ENCODE measurements around the gene TUBB4A.

The TUBB4A gene

GRCh38 chr19:6530386-6531162 lies 28.5 kb upstream of the TUBB4A start, which contains the start of gene TNFSF9:
TSS of gene TNFSF9 (plus strand) at chr19:6531026. CDS start at chr19:6531037, 11 bp downstream.
- Histone ChIP-seq H3K9me3 (ENCODE audit: insufficient read depth, low read length) (no peaks in the 10 kb centered on the region), H3K9ac (ENCODE audit: low read length) (peak within 1 kb of the TSS; percentile 90), H3K27ac (ENCODE audit: low read depth, low read length) (peak within 1 kb of the TSS; percentile 75), H3K79me2 (ENCODE audit: insufficient read depth, low read length) (peaks cover 13% of the 10 kb centered on the region), H2AFZ (ENCODE audit: low read depth, low read length, severe bottlenecking) (peak within 1 kb of the TSS; percentile 59), H4K20me1 (ENCODE audit: low read depth, low read length) (no peaks in the 10 kb centered on the region), H3F3A (ENCODE audit: insufficient read depth) (peaks cover 31% of the 10 kb centered on the region), H3K4me2 (ENCODE audit: low read depth, low read length, poor library complexity, severe bottlenecking) (peak within 1 kb of the TSS; percentile 76), H3K27me3 (ENCODE audit: low read length) (no peaks in the 10 kb centered on the region), H3K4me3 (ENCODE audit: insufficient read depth, low read length, poor library complexity, severe bottlenecking) (peak within 1 kb of the TSS; percentile 81), H3K9me2 (replicated peaks; ENCODE audit: insufficient read depth, low read length) (no peaks in the 10 kb centered on the region), H3K36me3 (ENCODE audit: low read length) (no peaks in the 10 kb centered on the region)
- TF ChIP-seq CTCF (IDR thresholded peaks at IDR 0.05; ENCODE audit: insufficient read depth, low read length, poor library complexity, severe bottlenecking) (no peak), EZH2phosphoT487 (conservative IDR thresholded peaks at IDR 0.05; ENCODE audit: low read length) (no peak)

- no peaks in the 10 kb centered on the region for H3K36me3 ChIP-seq (ENCODE audit: low read length)
- peak overlapping the region; percentile 90; the same call in 1 of the 2 replicates for H3K9ac ChIP-seq (ENCODE audit: low read length)
- H3K4me3 ChIP-seq (ENCODE audit: insufficient read depth, low read length, poor library complexity, severe bottlenecking), result no peak overlapping the region
- peak overlapping the region; percentile 75; the same call in 1 of the 2 replicates for H3K27ac ChIP-seq (ENCODE audit: low read depth, low read length)
- no peaks in the 10 kb centered on the region for H3K9me2 ChIP-seq (replicated peaks; ENCODE audit: insufficient read depth, low read length)
- no peaks in the 10 kb centered on the region for H3K9me3 ChIP-seq (ENCODE audit: insufficient read depth, low read length)
- peaks cover 13% of the 10 kb centered on the region for H3K79me2 ChIP-seq (ENCODE audit: insufficient read depth, low read length)
- no peaks in the 10 kb centered on the region for H4K20me1 ChIP-seq (ENCODE audit: low read depth, low read length)
- peak overlapping the region; percentile 76 for H3K4me2 ChIP-seq (ENCODE audit: low read depth, low read length, poor library complexity, severe bottlenecking)
- H2AFZ ChIP-seq (ENCODE audit: low read depth, low read length, severe bottlenecking), result no peak overlapping the region
- H3F3A ChIP-seq (ENCODE audit: insufficient read depth), result peaks cover 27% of the 10 kb centered on the region
- no peak for TF ChIP-seq EZH2phosphoT487 (conservative IDR thresholded peaks at IDR 0.05; ENCODE audit: low read length)
- no peak for TF ChIP-seq CTCF (IDR thresholded peaks at IDR 0.05; ENCODE audit: insufficient read depth, low read length, poor library complexity, severe bottlenecking)
- H3K27me3 ChIP-seq (ENCODE audit: low read length), result no peaks in the 10 kb centered on the region
These were observed 27.9 kb upstream of the TUBB4A start for GRCh38 chr19:6529937-6530385.

- peaks cover 27% of the 10 kb centered on the region for H3F3A ChIP-seq (ENCODE audit: insufficient read depth)
- TF ChIP-seq CTCF (IDR thresholded peaks at IDR 0.05; ENCODE audit: insufficient read depth, low read length, poor library complexity, severe bottlenecking) (no peak), EZH2phosphoT487 (conservative IDR thresholded peaks at IDR 0.05; ENCODE audit: low read length) (no peak)
- H3K36me3 ChIP-seq (ENCODE audit: low read length), result no peaks in the 10 kb centered on the region
- peak overlapping the region; percentile 79 for H3K4me2 ChIP-seq (ENCODE audit: low read depth, low read length, poor library complexity, severe bottlenecking)
- peak overlapping the region; percentile 20 for H2AFZ ChIP-seq (ENCODE audit: low read depth, low read length, severe bottlenecking)
- H3K27me3 ChIP-seq (ENCODE audit: low read length), result no peaks in the 10 kb centered on the region
- peaks cover 13% of the 10 kb centered on the region for H3K79me2 ChIP-seq (ENCODE audit: insufficient read depth, low read length)
- H4K20me1 ChIP-seq (ENCODE audit: low read depth, low read length), result no peaks in the 10 kb centered on the region
- peak overlapping the region; percentile 92 for H3K27ac ChIP-seq (ENCODE audit: low read depth, low read length)
- H3K9me2 ChIP-seq (replicated peaks; ENCODE audit: insufficient read depth, low read length), result no peaks in the 10 kb centered on the region
- peak overlapping the region; percentile 60 for H3K9ac ChIP-seq (ENCODE audit: low read length)
- no peak overlapping the region for H3K4me3 ChIP-seq (ENCODE audit: insufficient read depth, low read length, poor library complexity, severe bottlenecking)
- no peaks in the 10 kb centered on the region for H3K9me3 ChIP-seq (ENCODE audit: insufficient read depth, low read length)
These were observed 27.2 kb upstream of the TUBB4A start for GRCh38 chr19:6529351-6529750.
